ENCODE measurements around the gene PODN.

PODN gene

GRCh38 chr1:53023546-53023945 is 38.5 kb upstream of the PODN start:
- no peak for TF ChIP-seq ISL1 (CRISPR knock-in tag; IDR thresholded peaks at IDR 0.05)
- TF ChIP-seq ZFP3 (CRISPR knock-in tag; IDR thresholded peaks at IDR 0.05) = no peak
- TF ChIP-seq TCF4 (CRISPR knock-in tag; IDR thresholded peaks at IDR 0.05; ENCODE audit: borderline replicate concordance) = no peak
- no peak for TF ChIP-seq ARNTL (CRISPR knock-in tag; IDR thresholded peaks at IDR 0.05; ENCODE audit: borderline replicate concordance, low read depth)
- no peak for TF ChIP-seq PPARA (CRISPR knock-in tag; IDR thresholded peaks at IDR 0.05; ENCODE audit: borderline replicate concordance)
- no peak for TF ChIP-seq ZNF8 (CRISPR knock-in tag; IDR thresholded peaks at IDR 0.05)
- ATAC-seq = no peak

- TF ChIP-seq CSDC2 (CRISPR knock-in tag; IDR thresholded peaks at IDR 0.05) (no peak), TOX (CRISPR knock-in tag; IDR thresholded peaks at IDR 0.05; ENCODE audit: borderline replicate concordance) (no peak), CREB5 (CRISPR knock-in tag; IDR thresholded peaks at IDR 0.05; ENCODE audit: low read depth) (no peak), TCF4 (CRISPR knock-in tag; IDR thresholded peaks at IDR 0.05; ENCODE audit: borderline replicate concordance) (no peak), TSHZ2 (CRISPR knock-in tag; IDR thresholded peaks at IDR 0.05) (no peak), ZC3H10 (CRISPR knock-in tag; IDR thresholded peaks at IDR 0.05) (no peak), CSRNP3 (CRISPR knock-in tag; IDR thresholded peaks at IDR 0.05) (no peak), ISL1 (CRISPR knock-in tag; IDR thresholded peaks at IDR 0.05) (no peak), PATZ1 (CRISPR knock-in tag; IDR thresholded peaks at IDR 0.05; ENCODE audit: borderline replicate concordance) (no peak), RARB (CRISPR knock-in tag; IDR thresholded peaks at IDR 0.05) (no peak), PPARA (CRISPR knock-in tag; IDR thresholded peaks at IDR 0.05; ENCODE audit: borderline replicate concordance) (no peak), ARNTL (CRISPR knock-in tag; IDR thresholded peaks at IDR 0.05; ENCODE audit: borderline replicate concordance, low read depth) (no peak), ESRRG (CRISPR knock-in tag; IDR thresholded peaks at IDR 0.05) (no peak)
- no peak for ATAC-seq
Measured at GRCh38 chr1:53024117-53024516, 37.9 kb upstream of the PODN start.

GRCh38 chr1:53025034-53025768 is 36.8 kb upstream of the PODN start:
- TF ChIP-seq ARNTL (CRISPR knock-in tag; IDR thresholded peaks at IDR 0.05; ENCODE audit: borderline replicate concordance, low read depth) = no peak

GRCh38 chr1:53025769-53026112 is 36.3 kb upstream of the PODN start:
- no peak for ATAC-seq
- TF ChIP-seq PPARA (CRISPR knock-in tag; IDR thresholded peaks at IDR 0.05; ENCODE audit: borderline replicate concordance) (no peak), POU6F1 (CRISPR knock-in tag; IDR thresholded peaks at IDR 0.05; ENCODE audit: borderline replicate concordance, low read depth) (no peak), ZFP30 (CRISPR knock-in tag; IDR thresholded peaks at IDR 0.05) (no peak), CREB5 (CRISPR knock-in tag; IDR thresholded peaks at IDR 0.05; ENCODE audit: low read depth) (no peak), CSRNP3 (CRISPR knock-in tag; IDR thresholded peaks at IDR 0.05) (no peak), ZNF70 (CRISPR knock-in tag; IDR thresholded peaks at IDR 0.05) (no peak), ZFP3 (CRISPR knock-in tag; IDR thresholded peaks at IDR 0.05) (no peak), ISL1 (CRISPR knock-in tag; IDR thresholded peaks at IDR 0.05) (no peak)

More at GRCh38 chr1:53025034-53025768, 36.8 kb upstream of the PODN start:
- peak; percentile 44; the same call in 1 of the 3 replicates for ATAC-seq

Data from SK-N-SH treated with all-trans-retinoic acid at 6 μM for 48 hours (cell line).